ENCODE measurements around the gene FN1.

Gene FN1

GRCh38 chr2:215324811-215325210, 111.1 kb downstream of the FN1 start:
- DNase-seq: no peak

GRCh38 chr2:215320679-215321078, 115.2 kb downstream of the FN1 start:
- no peak for DNase-seq

GRCh38 chr2:215320102-215320501, 115.8 kb downstream of the FN1 start:
- DNase-seq: no peak

GRCh38 chr2:215319500-215319899, 116.4 kb downstream of the FN1 start:
- DNase-seq: no peak

GRCh38 chr2:215316336-215316735, 119.5 kb downstream of the FN1 start:
- no peak for DNase-seq

- no peak for DNase-seq
These were observed 120.6 kb downstream of the FN1 start for GRCh38 chr2:215315301-215315700.

GRCh38 chr2:215314896-215315295, 121.0 kb downstream of the FN1 start:
- no peak for DNase-seq

GRCh38 chr2:215313255-215313613, 122.6 kb downstream of the FN1 start:
- no peak for DNase-seq

GRCh38 chr2:215311625-215312396, 124.1 kb downstream of the FN1 start, which contains the start of gene ATIC:
Gene ATIC (plus strand): TSS chr2:215312059. CDS start chr2:215312143, 84 bp downstream.
- DNase-seq: peak; percentile 97

- peak; percentile 66 for DNase-seq
These were observed 124.6 kb downstream of the FN1 start for GRCh38 chr2:215311259-215311624.

Measured in NCI-H2227 treated with DMSO at 0.1 percent for 48 hours (cell line).